H1 (cell line): ENCODE results near the gene LGALS12. TPM values are rescaled to one million over a fixed set of nuclear protein-coding genes. Genes with fewer than 3 reads are reported as not detected.

Source experiments
- CTCF ChIA-PET: fragments of 300-600 bp; sonication (Branson Sonifier 250); formaldehyde crosslinking; loops from one replicate; lab custom pipeline; 2021; ENCODE audit not compliant: partially characterized antibody; lab: Charles Lee
- POLR2A ChIA-PET: fragments of 300-600 bp; sonication (Branson Sonifier 250); formaldehyde crosslinking; loops from one replicate; lab custom pipeline; 2021; ENCODE audit warnings: inconsistent platforms; ENCODE audit not compliant: partially characterized antibody; lab: Charles Lee
- DNase-seq, 2 experiments: peaks; one replicate each; pipeline versions ENCODE4 v3.0.0 to v3.0.0-alpha.2; 2010 to 2022; ENCODE audit warnings: low spot score in 2 of 2, low read depth in 1 of 2, mixed read lengths in 1 of 2
- FAIRE-seq: peaks from 2 replicates; lab custom pipeline; 2011; peaks lifted over from hg19 to GRCh38; lab: Jason Lieb, UNC
- H2AFZ ChIP-seq: 2 replicates; pipeline ENCODE4 v1.8.1; 2012; ENCODE audit warnings: low read length, inconsistent platforms
- H2AK5ac ChIP-seq: 2 replicates; pipeline ENCODE4 v1.6.1; 2013; ENCODE audit warnings: low read depth, low read length
- H2BK120ac ChIP-seq: replicated peaks from 2 replicates; pipeline ENCODE3; 2013; ENCODE audit warnings: low read depth, low read length, inconsistent platforms
- H2BK12ac ChIP-seq: 2 replicates; pipeline ENCODE4 v1.6.1; 2013; ENCODE audit warnings: low read depth, low read length
- H2BK15ac ChIP-seq: 2 replicates; pipeline ENCODE4 v1.6.1; 2013; ENCODE audit warnings: low read length
- H2BK20ac ChIP-seq: 2 replicates; pipeline ENCODE4 v1.6.1; 2013; ENCODE audit warnings: low read length
- H2BK5ac ChIP-seq: 2 replicates; pipeline ENCODE4 v1.6.1; 2013; ENCODE audit warnings: low read depth, low read length
- H3K14ac ChIP-seq: 2 replicates; pipeline ENCODE4 v1.6.1; 2013; ENCODE audit warnings: inconsistent platforms; ENCODE audit not compliant: insufficient read length
- H3K18ac ChIP-seq: 2 replicates; pipeline ENCODE4 v1.6.1; 2013; ENCODE audit warnings: low read length; ENCODE audit errors: extremely low read depth
- H3K23ac ChIP-seq: 2 replicates; pipeline ENCODE4 v1.6.1; 2013; ENCODE audit warnings: inconsistent platforms; ENCODE audit not compliant: insufficient read length
- H3K23me2 ChIP-seq: 2 replicates; pipeline ENCODE4 v1.6.1; 2013; ENCODE audit warnings: low read depth, low read length
- H3K27ac ChIP-seq: 2 replicates; pipeline ENCODE4 v1.6.1; 2011; ENCODE audit warnings: low read depth, low read length, inconsistent platforms
- H3K27me3 ChIP-seq, 4 experiments: replicated peaks in 1 of 4; 1 replicate in 1 of 4; 2 replicates in 3 of 4; pipeline versions ENCODE4 v1.6.1 to v1.8.1; 2011 to 2013; ENCODE audit warnings: low read length in 3 of 4, mild to moderate bottlenecking in 3 of 4, inconsistent platforms in 2 of 4, mixed read lengths in 2 of 4, moderate library complexity in 1 of 4; ENCODE audit not compliant: control insufficient read depth in 3 of 4, insufficient read depth in 3 of 4; ENCODE audit errors: extremely low read depth in 1 of 4
- H3K36me3 ChIP-seq, 4 experiments: 2 replicates each; pipeline versions ENCODE4 v1.6.1 to v1.8.1; 2011 to 2013; ENCODE audit warnings: mild to moderate bottlenecking in 4 of 4, low read length in 3 of 4, moderate library complexity in 2 of 4, control low read depth in 1 of 4, inconsistent platforms in 1 of 4; ENCODE audit not compliant: insufficient read depth in 4 of 4, control insufficient read depth in 2 of 4
- H3K4ac ChIP-seq: replicated peaks from 2 replicates; pipeline ENCODE3; 2013; ENCODE audit warnings: low read length, low read depth, mixed read lengths, inconsistent platforms; ENCODE audit not compliant: insufficient read length
- H3K4me1 ChIP-seq, 4 experiments: replicated peaks in 1 of 4; 1 replicate in 1 of 4; 2 replicates in 3 of 4; pipeline versions ENCODE4 v1.6.1 to v1.8.1; 2011 to 2013; ENCODE audit warnings: low read length in 3 of 4, inconsistent platforms in 2 of 4, mixed read lengths in 1 of 4; ENCODE audit not compliant: insufficient read depth in 4 of 4, control insufficient read depth in 3 of 4
- H3K4me2 ChIP-seq, 2 experiments: 2 replicates each; pipeline versions ENCODE4 v1.6.1 to v1.8.1; 2011 to 2013; ENCODE audit warnings: low read depth in 2 of 2, low read length in 2 of 2, control low read depth in 1 of 2, inconsistent platforms in 1 of 2, mild to moderate bottlenecking in 1 of 2; ENCODE audit not compliant: insufficient read depth in 1 of 2
- H3K4me3 ChIP-seq, 4 experiments: fragments of 200-600, 300-600 bp in 1 of 4; sonication (generic), shearing (Covaris generic), sonication (Bioruptor Twin) in 1 of 4; 2 replicates each; pipeline versions ENCODE4 v1.5.1 to v1.8.1; 2011 to 2016; ENCODE audit warnings: low read length in 4 of 4, low read depth in 3 of 4, control low read depth in 2 of 4, inconsistent platforms in 2 of 4, mild to moderate bottlenecking in 2 of 4, mixed read lengths in 1 of 4, moderate library complexity in 1 of 4; ENCODE audit not compliant: insufficient read depth in 2 of 4; ENCODE audit errors: extremely low read depth in 1 of 4
- H3K56ac ChIP-seq: replicated peaks from 2 replicates; pipeline ENCODE3; 2013; ENCODE audit warnings: low read depth, mild to moderate bottlenecking, mixed read lengths, low read length, inconsistent platforms; ENCODE audit not compliant: insufficient read length
- H3K79me1 ChIP-seq: 2 replicates; pipeline ENCODE4 v1.6.1; 2013; ENCODE audit warnings: low read depth, low read length, control low read depth
- H3K79me2 ChIP-seq, 2 experiments: 2 replicates each; pipeline versions ENCODE4 v1.6.1 to v1.8.1; 2012 to 2013; ENCODE audit warnings: low read length in 2 of 2, mild to moderate bottlenecking in 2 of 2, inconsistent platforms in 1 of 2; ENCODE audit not compliant: insufficient read depth in 2 of 2, control insufficient read depth in 1 of 2
- H3K9ac ChIP-seq, 4 experiments: replicated peaks in 1 of 4; 1 replicate in 1 of 4; 2 replicates in 3 of 4; pipeline versions ENCODE4 v1.6.1 to v1.8.1; 2011 to 2013; ENCODE audit warnings: low read depth in 3 of 4, low read length in 3 of 4, control low read depth in 2 of 4, mild to moderate bottlenecking in 2 of 4, moderate library complexity in 2 of 4, inconsistent platforms in 1 of 4; ENCODE audit errors: extremely low read depth in 1 of 4
- H3K9me3 ChIP-seq, 2 experiments: 2 replicates each; pipeline versions ENCODE4 v1.6.1 to v1.8.1; 2012 to 2013; ENCODE audit warnings: mild to moderate bottlenecking in 2 of 2, moderate library complexity in 2 of 2, control low read depth in 1 of 2, inconsistent platforms in 1 of 2, low read depth in 1 of 2, low read length in 1 of 2, mixed read lengths in 1 of 2; ENCODE audit not compliant: insufficient read depth in 2 of 2
- H4K20me1 ChIP-seq, 2 experiments: replicated peaks in 1 of 2; 2 replicates each; pipeline versions ENCODE3 to v1.8.1; 2011 to 2013; ENCODE audit warnings: inconsistent platforms in 2 of 2, low read length in 2 of 2, mild to moderate bottlenecking in 1 of 2; ENCODE audit not compliant: insufficient read depth in 2 of 2, control insufficient read depth in 1 of 2
- H4K5ac ChIP-seq: 2 replicates; pipeline ENCODE4 v1.6.1; 2013; ENCODE audit warnings: low read length, low read depth, mixed read lengths, inconsistent platforms; ENCODE audit not compliant: insufficient read length
- H4K8ac ChIP-seq: 2 replicates; pipeline ENCODE4 v1.8.0; 2013; ENCODE audit warnings: mild to moderate bottlenecking, moderate library complexity, low read length, inconsistent platforms; ENCODE audit not compliant: insufficient read depth; ENCODE audit errors: extremely low read depth
- H4K91ac ChIP-seq: replicated peaks from 2 replicates; pipeline ENCODE3; 2013; ENCODE audit warnings: low read length, mixed read lengths, inconsistent platforms; ENCODE audit not compliant: insufficient read length
- ASH2L ChIP-seq: fragments of 200-600, 300-600 bp; sonication (generic); IDR thresholded peaks from one replicate; pipeline ENCODE4 v1.7.1; 2017; ENCODE audit warnings: low read length
- EP300 ChIP-seq, 2 experiments: IDR thresholded peaks; 1 replicate in 1 of 2; 2 replicates in 1 of 2; pipeline ENCODE4 v1.6.1; 2011 to 2012; ENCODE audit warnings: low read depth in 2 of 2, low read length in 2 of 2, mild to moderate bottlenecking in 2 of 2, borderline replicate concordance in 1 of 2, inconsistent platforms in 1 of 2, moderate library complexity in 1 of 2
- GABPA ChIP-seq: IDR thresholded peaks from 2 replicates; pipeline ENCODE4 v1.6.1; 2011; ENCODE audit warnings: mild to moderate bottlenecking, low read length, moderate library complexity, borderline replicate concordance; ENCODE audit not compliant: insufficient read depth
- JUN ChIP-seq: IDR thresholded peaks from 2 replicates; pipeline ENCODE4 v1.6.1; 2011; ENCODE audit warnings: low read depth, mild to moderate bottlenecking, improper control_type of control experiment, low read length
- KDM1A ChIP-seq: fragments of 200-600, 300-600 bp; sonication (generic); IDR thresholded peaks from 2 replicates; pipeline ENCODE4 v1.7.1; 2016; ENCODE audit warnings: mild to moderate bottlenecking, low read length, borderline replicate concordance
- MAFK ChIP-seq: IDR thresholded peaks from 2 replicates; pipeline ENCODE4 v1.6.1; 2012; ENCODE audit warnings: low read depth, mild to moderate bottlenecking, improper control_type of control experiment, low read length
- PHF8 ChIP-seq: fragments of 200-600 bp; sonication (generic); conservative IDR thresholded peaks from 2 replicates; pipeline ENCODE4 v1.7.1; 2012; ENCODE audit warnings: low read depth, mild to moderate bottlenecking, inconsistent platforms, low read length, moderate library complexity
- POU5F1 ChIP-seq: IDR thresholded peaks from 2 replicates; pipeline ENCODE4 v1.6.1; 2011; ENCODE audit warnings: low read depth, mild to moderate bottlenecking, low read length, moderate library complexity
- SP4 ChIP-seq: IDR thresholded peaks from 2 replicates; pipeline ENCODE4 v1.6.1; 2012; ENCODE audit warnings: low read length, inconsistent platforms
- TAF7 ChIP-seq: optimal IDR thresholded peaks from 2 replicates; pipeline ENCODE3; 2011; ENCODE audit warnings: low read depth, mild to moderate bottlenecking, inconsistent platforms, low read length, moderate library complexity, borderline replicate concordance
- WGBS, 2 experiments: shearing (Covaris generic) in 1 of 2; methylation state at CpG; one replicate each; pipeline versions ENCODE4 v1.1.6 to v1.1.7; 2013 to 2015; ENCODE audit warnings: low lambda C conversion rate in 2 of 2, mixed read lengths in 2 of 2, inconsistent platforms in 1 of 2, low coverage in 1 of 2, missing lambda C conversion rate in 1 of 2; ENCODE audit not compliant: insufficient replicate concordance in 2 of 2, insufficient coverage in 1 of 2, insufficient read length in 1 of 2; ENCODE audit errors: extremely low coverage in 1 of 2, missing lambda C conversion rate in 1 of 2; 5-methylcytosine and 5-hydroxymethylcytosine counted together
- polyA plus RNA-seq, 7 experiments: library from polyadenylated mRNA; depleted of rRNA in 3 of 7; stranded (reverse) in 5 of 7; unstranded in 2 of 7; fragments of >200 nt in 5 of 7; fragments of 200-250 nt in 2 of 7; gene quantifications; 1 replicate in 5 of 7; 2 replicates in 1 of 7; 4 replicates in 1 of 7; pipeline versions ENCODE4 v1.2.1 to v1.2.3, GENCODE V29; 2011 to 2013; ENCODE audit warnings: missing spikeins in 2 of 7, mixed read lengths in 2 of 7
- total RNA-seq: library from RNA; stranded (reverse); fragmentation: NEBNext Ultra II Directional; extraction: Animal tissue kit (Norgen Biotek cat#: 25700); gene quantifications from 2 replicates; pipeline ENCODE4 v1.2.1, GENCODE V29; 2021
- TF ChIP-seq, protein P1 (sequence below): IDR thresholded peaks from 2 replicates; pipeline ENCODE4 v1.6.1; 2011; ENCODE audit warnings: low read length, improper control_type of control experiment

Gene LGALS12
- total and polyA plus RNA-seq, 2 of the 8 experiments (the other 6 are each of a cell fraction or from before 2014, with no cell fraction given) = 1.6 to 2.9 TPM

DNA sequence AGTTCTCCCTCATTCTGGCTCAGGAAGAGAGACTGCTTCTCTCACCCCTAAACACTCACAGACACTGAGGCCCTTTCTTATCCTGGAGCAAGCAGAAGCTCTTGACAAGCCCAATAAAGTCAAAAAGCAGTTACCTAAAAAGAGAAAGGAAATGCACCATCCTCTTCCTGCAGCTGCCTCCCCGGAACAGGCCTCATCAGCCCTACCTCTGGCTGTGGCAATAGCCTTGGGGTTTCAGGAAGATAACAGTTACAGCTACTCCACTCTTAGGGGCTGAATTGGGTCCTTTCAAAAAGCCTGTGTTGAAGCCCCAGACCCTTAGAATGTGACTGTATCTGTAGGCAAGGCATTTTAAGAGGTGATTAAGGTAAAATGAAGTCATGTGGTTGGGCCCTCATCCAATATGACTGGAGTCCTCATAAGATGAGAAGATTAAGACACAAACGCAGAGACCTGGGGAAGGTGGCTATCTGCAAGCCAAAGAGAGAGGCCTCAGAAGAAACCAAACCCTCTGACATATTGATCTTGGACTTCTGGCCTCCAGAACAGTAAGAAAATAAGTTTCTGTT, 3.5 kb upstream of the LGALS12 start:
- DNase-seq (no peak), FAIRE-seq (no peak)
- H3K4me1 ChIP-seq = peaks cover 10 to 16% (median 15%) of the 10 kb centered on the region in 4 experiments
- H3K23ac ChIP-seq = no peak overlapping the region
- no peaks in the 10 kb centered on the region for H3K27me3 ChIP-seq
- H3K4ac ChIP-seq = no peak overlapping the region
- no peak overlapping the region for H2AFZ ChIP-seq
- H2AK5ac ChIP-seq = 0 out of 2 replicates have a peak overlapping the region, but pooled peaks have one; percentile 7
- H4K8ac ChIP-seq = no peak overlapping the region
- peak overlapping the region; percentile 9; the same call in 1 of the 2 replicates for H2BK5ac ChIP-seq
- H2BK15ac ChIP-seq = peak overlapping the region; percentile 63; the same call in 1 of the 2 replicates
- H3K27ac ChIP-seq = no peak overlapping the region
- no peak overlapping the region for H3K56ac ChIP-seq
- no peak overlapping the region for H4K5ac ChIP-seq
- WGBS, 2 experiments = 70% methylated on average over 2 of the region's 2 CpGs; no CpG with 5 or more reads in 1 of the 2 experiments
- H3K36me3 ChIP-seq = 0 out of 8 replicates have a peak, but pooled peaks cover 0 to 3% (median 0%) of the 10 kb centered on the region in 4 experiments
- no peaks in the 10 kb centered on the region for H3K23me2 ChIP-seq
- no peak overlapping the region for H3K4me3 ChIP-seq
- H2BK12ac ChIP-seq = no peak overlapping the region
- peak overlapping the region; percentile 55; the same call in 1 of the 2 replicates for H2BK20ac ChIP-seq
- H4K91ac ChIP-seq = no peak overlapping the region
- H4K20me1 ChIP-seq = no peaks in the 10 kb centered on the region
- POLR2A ChIA-PET = no interaction called here
- no peak overlapping the region for H2BK120ac ChIP-seq
- H3K18ac ChIP-seq = no peak overlapping the region
- no peaks in the 10 kb centered on the region for H3K79me2 ChIP-seq
- H3K4me2 ChIP-seq = no peak overlapping the region
- CTCF ChIA-PET = no interaction called here
- H3K9me3 ChIP-seq = no peaks in the 10 kb centered on the region
- no peak overlapping the region for H3K14ac ChIP-seq
- H3K79me1 ChIP-seq = no peaks in the 10 kb centered on the region
- TF ChIP-seq MAFK = no peak
- TF ChIP-seq GABPA = no peak
- no peak for TF ChIP-seq JUN
- no peak for TF ChIP-seq POU5F1
- no peak for TF ChIP-seq KDM1A
- TF ChIP-seq PHF8 = no peak
- no peak for TF ChIP-seq TAF7
- TF ChIP-seq SP4 = no peak
- TF ChIP-seq, protein P1, sequence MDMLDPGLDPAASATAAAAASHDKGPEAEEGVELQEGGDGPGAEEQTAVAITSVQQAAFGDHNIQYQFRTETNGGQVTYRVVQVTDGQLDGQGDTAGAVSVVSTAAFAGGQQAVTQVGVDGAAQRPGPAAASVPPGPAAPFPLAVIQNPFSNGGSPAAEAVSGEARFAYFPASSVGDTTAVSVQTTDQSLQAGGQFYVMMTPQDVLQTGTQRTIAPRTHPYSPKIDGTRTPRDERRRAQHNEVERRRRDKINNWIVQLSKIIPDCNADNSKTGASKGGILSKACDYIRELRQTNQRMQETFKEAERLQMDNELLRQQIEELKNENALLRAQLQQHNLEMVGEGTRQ = no peak
- no peak for TF ChIP-seq EP300 (IDR thresholded peaks at IDR 0.05; ENCODE audit: borderline replicate concordance in 1 of 2, low read depth in 2 of 2, low read length in 2 of 2)
- TF ChIP-seq ASH2L = no peak
- TF ChIP-seq, all 59 proteins: peak for 0
- no peak overlapping the region for H3K9ac ChIP-seq
